GM12878 (cell line): ENCODE measurements around the gene GSAP. TPM values are rescaled to one million over a fixed set of nuclear protein-coding genes. Genes with fewer than 3 reads are reported as not detected.

Source experiments
- BHLHE40 ChIP-seq, 2 experiments: fragments of 450-650 bp in 1 of 2; IDR thresholded peaks; 2 replicates each; pipeline ENCODE4 v1.6.1; 2011 to 2017; ENCODE audit warnings: low read depth in 2 of 2, borderline replicate concordance in 1 of 2, improper control_type of control experiment in 1 of 2, low read length in 1 of 2, mild to moderate bottlenecking in 1 of 2
- CEBPB ChIP-seq, 2 experiments: fragments of 150-350 bp in 1 of 2; IDR thresholded peaks; 2 replicates each; pipeline ENCODE4 v1.6.1; 2012 to 2014; ENCODE audit warnings: low read depth in 2 of 2, low read length in 2 of 2, borderline replicate concordance in 1 of 2, inconsistent platforms in 1 of 2
- CREM ChIP-seq: IDR thresholded peaks from 2 replicates; pipeline ENCODE4 v1.6.1; 2014; ENCODE audit warnings: antibody characterized with exemption, low read depth
- EGR1 ChIP-seq, 2 experiments: IDR thresholded peaks; 1 replicate in 1 of 2; 2 replicates in 1 of 2; pipeline ENCODE4 v1.6.1; 2011 to 2012; ENCODE audit warnings: low read depth in 2 of 2, low read length in 2 of 2, borderline replicate concordance in 1 of 2, mild to moderate bottlenecking in 1 of 2, moderate library complexity in 1 of 2
- ELK1 ChIP-seq: IDR thresholded peaks from 2 replicates; pipeline ENCODE4 v1.6.1; 2012; ENCODE audit warnings: low read depth, low read length, improper control_type of control experiment
- GATAD2B ChIP-seq: fragments of 450-650 bp; conservative IDR thresholded peaks from 2 replicates; pipeline ENCODE4 v1.6.1; 2017; ENCODE audit warnings: low read depth, mild to moderate bottlenecking, moderate library complexity
- MLLT1 ChIP-seq: fragments of 450-650 bp; IDR thresholded peaks from 2 replicates; pipeline ENCODE4 v1.6.1; 2016; ENCODE audit warnings: mild to moderate bottlenecking
- MYB ChIP-seq: fragments of 150-350 bp; IDR thresholded peaks from 2 replicates; pipeline ENCODE4 v1.6.1; 2014; ENCODE audit warnings: mild to moderate bottlenecking, low read depth, low read length, borderline replicate concordance
- POLR2AphosphoS2 ChIP-seq: IDR thresholded peaks from 2 replicates; pipeline ENCODE4 v1.6.1; 2011; ENCODE audit warnings: low read depth, mild to moderate bottlenecking, low read length, improper control_type of control experiment, moderate library complexity
- POLR2AphosphoS5 ChIP-seq: IDR thresholded peaks from 2 replicates; pipeline ENCODE4 v1.6.1; 2011; ENCODE audit warnings: mild to moderate bottlenecking, low read length, inconsistent platforms
- RUNX3 ChIP-seq: IDR thresholded peaks from 2 replicates; pipeline ENCODE4 v1.6.1; 2012; ENCODE audit warnings: low read length, inconsistent platforms
- SPI1 ChIP-seq: IDR thresholded peaks from 2 replicates; pipeline ENCODE4 v1.6.1; 2011; ENCODE audit warnings: low read depth, mild to moderate bottlenecking, low read length, moderate library complexity, borderline replicate concordance; ENCODE audit not compliant: insufficient read depth
- STAT1 ChIP-seq: fragments of 450-650 bp; conservative IDR thresholded peaks from 2 replicates; pipeline ENCODE4 v1.6.1; 2014; ENCODE audit warnings: antibody characterized with exemption, mild to moderate bottlenecking
- SUZ12 ChIP-seq: fragments of 200-600 bp; sonication (generic); IDR thresholded peaks from one replicate; pipeline ENCODE4 v1.6.1; 2018; ENCODE audit warnings: antibody characterized with exemption, mild to moderate bottlenecking; ENCODE audit not compliant: unreplicated experiment
- ZBTB33 ChIP-seq: fragments of 450-650 bp; IDR thresholded peaks from 2 replicates; pipeline ENCODE4 v1.6.1; 2017; ENCODE audit warnings: mild to moderate bottlenecking
- ZNF384 ChIP-seq: IDR thresholded peaks from 2 replicates; pipeline ENCODE4 v1.6.1; 2012; ENCODE audit warnings: low read depth, mild to moderate bottlenecking, low read length, improper control_type of control experiment, borderline replicate concordance
- polyA plus RNA-seq, 11 experiments: library from polyadenylated mRNA; depleted of rRNA in 4 of 11; unstranded in 6 of 11; stranded (reverse) in 5 of 11; fragments of >200 nt; fragmentation: Nextera tagmentation in 4 of 11; fragmentation: Illumina TruSeq in 1 of 11; extraction: Ambion mirVana in 4 of 11; extraction: Trizol in 1 of 11; gene quantifications; 1 replicate in 1 of 11; 2 replicates in 10 of 11; pipeline versions ENCODE4 v1.2.1 to v1.2.3, GENCODE V29; 2011 to 2016; ENCODE audit warnings: inconsistent platforms in 2 of 11, missing spikeins in 2 of 11, low read depth in 1 of 11
- total RNA-seq, 4 experiments: library from RNA; depleted of rRNA in 3 of 4; stranded (reverse); fragments of >200 nt in 3 of 4; fragmentation: Illumina TruSeq in 1 of 4; extraction: Trizol in 1 of 4; gene quantifications; 2 replicates each; pipeline versions ENCODE4 v1.2.1 to v1.2.3, GENCODE V29; 2013 to 2021
- TF ChIP-seq, protein P1 (sequence below): fragments of 450-650 bp; IDR thresholded peaks from 2 replicates; pipeline ENCODE4 v1.6.1; 2017; ENCODE audit warnings: mild to moderate bottlenecking, moderate library complexity

GSAP gene
- total and polyA plus RNA-seq, 10 of the 15 experiments (the other 5 are each of a cell fraction or from before 2014, with no cell fraction given): 6.6 to 38.1 (median 21.8) TPM

DNA sequence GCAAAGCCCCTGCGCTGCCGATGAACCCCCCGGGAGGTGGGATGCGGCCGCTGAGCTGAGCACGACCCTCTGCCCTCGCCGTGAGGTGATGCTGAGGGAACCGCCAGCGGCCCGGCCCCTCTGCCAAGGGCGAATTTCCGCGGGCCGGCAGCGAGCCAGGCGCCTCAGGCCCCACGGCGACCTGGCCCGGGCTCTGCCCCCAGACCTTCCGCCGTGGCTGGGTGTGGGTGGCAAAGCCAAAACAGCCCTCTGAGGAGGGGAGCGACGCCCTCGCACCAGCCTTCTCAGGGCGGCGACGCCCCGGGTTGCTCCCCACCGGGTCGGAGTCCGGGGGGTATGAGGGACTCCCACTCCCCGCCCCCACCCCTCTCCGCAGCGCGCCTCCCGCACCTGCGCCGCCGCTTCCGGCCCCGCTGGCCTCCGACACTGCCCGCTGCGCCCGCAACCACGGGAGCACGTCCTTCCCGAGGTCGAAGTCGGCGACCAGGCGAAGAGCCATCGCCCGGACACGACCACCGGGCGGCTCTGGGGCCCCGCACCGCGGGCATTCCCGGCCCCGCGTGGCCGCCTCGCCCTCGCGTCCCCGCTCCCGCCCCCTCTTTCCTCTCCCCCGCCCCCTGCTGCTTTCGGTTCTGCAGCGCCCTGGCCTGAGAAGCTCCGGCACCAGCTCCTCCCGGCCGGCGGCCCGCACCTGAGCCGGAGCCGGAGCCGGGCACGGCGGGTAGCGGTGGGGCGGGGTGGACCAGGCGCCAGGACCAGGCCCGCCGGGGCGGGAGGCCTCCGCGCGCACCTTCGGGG lies at the start of gene GSAP (continued):
- TF ChIP-seq BHLHE40 (IDR thresholded peaks at IDR 0.05; ENCODE audit: borderline replicate concordance in 1 of 2, low read depth in 2 of 2, low read length in 1 of 2) (peak in 1 of 2 experiments; percentile 62; a peak in 1 of 4 replicates), ZNF384 (no peak), ELK1 (no peak), POLR2AphosphoS2 (no peak), SUZ12 (no peak), MLLT1 (no peak), STAT1 (no peak), ZBTB33 (no peak), SPI1 (no peak), MYB (no peak), CEBPB (IDR thresholded peaks at IDR 0.05; ENCODE audit: borderline replicate concordance in 1 of 2, low read depth in 2 of 2, low read length in 2 of 2) (no peak), CREM (no peak), GATAD2B (peak; percentile 83), RUNX3 (peak; percentile 2; the same call in 1 of the 2 replicates), POLR2AphosphoS5 (peak; percentile 23; the same call in 1 of the 2 replicates), EGR1 (IDR thresholded peaks at IDR 0.05; ENCODE audit: borderline replicate concordance in 1 of 2, low read depth in 2 of 2, low read length in 2 of 2) (peak in 1 of 2 experiments; percentile 83; a peak in 2 of 3 replicates)
- TF ChIP-seq, protein P1, sequence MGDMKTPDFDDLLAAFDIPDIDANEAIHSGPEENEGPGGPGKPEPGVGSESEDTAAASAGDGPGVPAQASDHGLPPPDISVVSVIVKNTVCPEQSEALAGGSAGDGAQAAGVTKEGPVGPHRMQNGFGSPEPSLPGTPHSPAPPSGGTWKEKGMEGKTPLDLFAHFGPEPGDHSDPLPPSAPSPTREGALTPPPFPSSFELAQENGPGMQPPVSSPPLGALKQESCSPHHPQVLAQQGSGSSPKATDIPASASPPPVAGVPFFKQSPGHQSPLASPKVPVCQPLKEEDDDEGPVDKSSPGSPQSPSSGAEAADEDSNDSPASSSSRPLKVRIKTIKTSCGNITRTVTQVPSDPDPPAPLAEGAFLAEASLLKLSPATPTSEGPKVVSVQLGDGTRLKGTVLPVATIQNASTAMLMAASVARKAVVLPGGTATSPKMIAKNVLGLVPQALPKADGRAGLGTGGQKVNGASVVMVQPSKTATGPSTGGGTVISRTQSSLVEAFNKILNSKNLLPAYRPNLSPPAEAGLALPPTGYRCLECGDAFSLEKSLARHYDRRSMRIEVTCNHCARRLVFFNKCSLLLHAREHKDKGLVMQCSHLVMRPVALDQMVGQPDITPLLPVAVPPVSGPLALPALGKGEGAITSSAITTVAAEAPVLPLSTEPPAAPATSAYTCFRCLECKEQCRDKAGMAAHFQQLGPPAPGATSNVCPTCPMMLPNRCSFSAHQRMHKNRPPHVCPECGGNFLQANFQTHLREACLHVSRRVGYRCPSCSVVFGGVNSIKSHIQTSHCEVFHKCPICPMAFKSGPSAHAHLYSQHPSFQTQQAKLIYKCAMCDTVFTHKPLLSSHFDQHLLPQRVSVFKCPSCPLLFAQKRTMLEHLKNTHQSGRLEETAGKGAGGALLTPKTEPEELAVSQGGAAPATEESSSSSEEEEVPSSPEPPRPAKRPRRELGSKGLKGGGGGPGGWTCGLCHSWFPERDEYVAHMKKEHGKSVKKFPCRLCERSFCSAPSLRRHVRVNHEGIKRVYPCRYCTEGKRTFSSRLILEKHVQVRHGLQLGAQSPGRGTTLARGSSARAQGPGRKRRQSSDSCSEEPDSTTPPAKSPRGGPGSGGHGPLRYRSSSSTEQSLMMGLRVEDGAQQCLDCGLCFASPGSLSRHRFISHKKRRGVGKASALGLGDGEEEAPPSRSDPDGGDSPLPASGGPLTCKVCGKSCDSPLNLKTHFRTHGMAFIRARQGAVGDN: peak; percentile 52
